Activated CD8-positive, alpha-beta memory T cell treated with anti-CD3 and anti-CD28 coated beads for 4 hours (primary cell): ENCODE data around the gene GCLC.

ENCODE experiments used
- DNase-seq, 2 donors: peaks; one replicate each; pipeline ENCODE4 v3.0.0-alpha.2; 2020; ENCODE audit warnings: low read depth in 2 of 2

Gene GCLC

DNA sequence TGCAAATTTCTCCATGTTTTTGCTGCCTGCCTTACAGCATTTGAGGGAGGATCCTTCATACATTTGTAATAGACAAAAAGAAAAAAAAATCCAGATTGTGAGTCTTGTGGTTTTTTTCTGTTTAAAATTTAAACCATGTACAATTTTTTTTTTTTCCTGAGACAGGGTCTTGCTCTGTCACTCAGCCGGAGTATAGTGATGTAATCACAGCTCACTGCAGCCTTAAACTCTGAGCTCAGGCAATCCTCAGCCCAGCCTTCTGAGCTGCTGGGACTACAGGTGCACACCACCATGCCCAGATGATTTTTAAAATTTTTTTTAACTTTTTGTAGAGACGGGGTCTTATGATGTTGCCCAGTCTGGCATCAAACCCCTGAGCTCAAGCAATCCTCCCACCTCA lies 97.0 kb downstream of the GCLC start:
- DNase-seq: no peak
